Liver (tissue), 9 donors: ENCODE data around the gene CAMK1D. TPM values are rescaled to one million over a fixed set of nuclear protein-coding genes. Genes with fewer than 3 reads are reported as not detected.

Experiments
- DNase-seq: peaks from one replicate; pipeline ENCODE4 v3.0.0-alpha.2; 2017; ENCODE audit warnings: low spot score
- H3K27ac ChIP-seq, 2 donors: one replicate each; pipeline ENCODE4 v1.7.0; 2013; ENCODE audit warnings: inconsistent platforms in 2 of 2, low read length in 2 of 2, control low read depth in 1 of 2, low read depth in 1 of 2, mild to moderate bottlenecking in 1 of 2
- H3K27me3 ChIP-seq, 4 donors: one replicate each; pipeline versions ENCODE4 v1.6.1 to v1.7.0; 2013; ENCODE audit warnings: low read length in 3 of 4, inconsistent platforms in 1 of 4, mild to moderate bottlenecking in 1 of 4, moderate library complexity in 1 of 4; ENCODE audit not compliant: control insufficient read depth in 4 of 4, insufficient read depth in 4 of 4
- H3K36me3 ChIP-seq, 4 donors: one replicate each; pipeline versions ENCODE4 v1.6.1 to v1.7.0; 2013; ENCODE audit warnings: low read length in 3 of 4, mild to moderate bottlenecking in 3 of 4, low read depth in 1 of 4, moderate library complexity in 1 of 4; ENCODE audit not compliant: control insufficient read depth in 4 of 4, insufficient read depth in 3 of 4
- H3K4me1 ChIP-seq, 4 donors: one replicate each; pipeline versions ENCODE4 v1.6.1 to v1.7.0; 2013; ENCODE audit warnings: low read length in 3 of 4, mild to moderate bottlenecking in 3 of 4, moderate library complexity in 1 of 4; ENCODE audit not compliant: control insufficient read depth in 4 of 4, insufficient read depth in 4 of 4
- H3K4me3 ChIP-seq, 3 donors: one replicate each; pipeline versions ENCODE4 v1.6.1 to v1.7.0; 2013; ENCODE audit warnings: low read length in 3 of 3, control low read depth in 1 of 3, low read depth in 1 of 3, mild to moderate bottlenecking in 1 of 3
- H3K9ac ChIP-seq, 2 donors: one replicate each; pipeline ENCODE4 v1.7.0; 2013; ENCODE audit warnings: low read length in 2 of 2, mild to moderate bottlenecking in 2 of 2, moderate library complexity in 2 of 2, control low read depth in 1 of 2, low read depth in 1 of 2
- H3K9me3 ChIP-seq, 4 donors: one replicate each; pipeline versions ENCODE4 v1.6.1 to v1.7.0; 2013; ENCODE audit warnings: low read length in 3 of 4; ENCODE audit not compliant: control insufficient read depth in 4 of 4
- CTCF ChIP-seq: fragments of 150-350 bp; IDR thresholded peaks from 2 replicates; pipeline ENCODE4 v1.5.1; 2017; ENCODE audit warnings: improper control_type of control experiment, low read depth, low read length; ENCODE audit not compliant: missing input control
- FOXA1 ChIP-seq: IDR thresholded peaks from 2 replicates; pipeline ENCODE4 v1.6.1; 2016; ENCODE audit warnings: antibody characterized with exemption
- FOXA2 ChIP-seq: IDR thresholded peaks from 2 replicates; pipeline ENCODE4 v1.6.1; 2016; ENCODE audit warnings: antibody characterized with exemption
- GABPA ChIP-seq, 2 donors: IDR thresholded peaks in 1 of 2; conservative IDR thresholded peaks in 1 of 2; 2 replicates each; pipeline ENCODE4 v1.6.1; 2016; ENCODE audit warnings: antibody characterized with exemption in 2 of 2, mild to moderate bottlenecking in 1 of 2, moderate library complexity in 1 of 2
- HNF4A ChIP-seq, 2 donors: conservative IDR thresholded peaks; 2 replicates each; pipeline ENCODE4 v1.6.1; 2016; ENCODE audit warnings: antibody characterized with exemption in 2 of 2, mild to moderate bottlenecking in 2 of 2
- HNF4G ChIP-seq: IDR thresholded peaks from 2 replicates; pipeline ENCODE4 v1.6.1; 2016; ENCODE audit warnings: antibody characterized with exemption
- JUND ChIP-seq, 2 donors: IDR thresholded peaks; 2 replicates each; pipeline ENCODE4 v1.6.1; 2016; ENCODE audit warnings: antibody characterized with exemption in 2 of 2
- MAX ChIP-seq: IDR thresholded peaks from 2 replicates; pipeline ENCODE4 v1.6.1; 2016; ENCODE audit warnings: antibody characterized with exemption
- NR2F2 ChIP-seq: IDR thresholded peaks from 2 replicates; pipeline ENCODE4 v1.6.1; 2016; ENCODE audit warnings: antibody characterized with exemption
- RAD21 ChIP-seq, 2 donors: IDR thresholded peaks; 2 replicates each; pipeline ENCODE4 v1.6.1; 2016; ENCODE audit warnings: antibody characterized with exemption in 2 of 2, mild to moderate bottlenecking in 2 of 2
- REST ChIP-seq: IDR thresholded peaks from 2 replicates; pipeline ENCODE4 v1.6.1; 2016; ENCODE audit warnings: antibody characterized with exemption, mild to moderate bottlenecking
- RXRA ChIP-seq, 2 donors: IDR thresholded peaks; 2 replicates each; pipeline ENCODE4 v1.6.1; 2017 to 2018; ENCODE audit warnings: antibody characterized with exemption in 2 of 2, mild to moderate bottlenecking in 1 of 2
- SP1 ChIP-seq: IDR thresholded peaks from 2 replicates; pipeline ENCODE4 v1.6.1; 2018; ENCODE audit warnings: antibody characterized with exemption, mild to moderate bottlenecking
- TAF1 ChIP-seq: conservative IDR thresholded peaks from 2 replicates; pipeline ENCODE4 v1.6.1; 2016; ENCODE audit warnings: antibody characterized with exemption, mild to moderate bottlenecking
- YY1 ChIP-seq: IDR thresholded peaks from 2 replicates; pipeline ENCODE4 v1.6.1; 2016; ENCODE audit warnings: antibody characterized with exemption, mild to moderate bottlenecking
- ZBTB33 ChIP-seq: IDR thresholded peaks from 2 replicates; pipeline ENCODE4 v1.6.1; 2016; ENCODE audit warnings: antibody characterized with exemption
- WGBS: extraction: QIAGEN DNeasy Blood & Tissue Kit; methylation state at CpG from one replicate; pipeline ENCODE4 v1.1.7; 2013; 5-methylcytosine and 5-hydroxymethylcytosine counted together
- polyA plus RNA-seq, 2 donors: library from polyadenylated mRNA; stranded (reverse) in 1 of 2; unstranded in 1 of 2; fragments of 200-250 nt in 1 of 2; fragments of >200 nt in 1 of 2; fragmentation: Nextera tagmentation in 1 of 2; extraction: Ambion mirVana in 1 of 2; gene quantifications; one replicate each; pipeline versions ENCODE4 v1.2.1 to v1.2.3, GENCODE V29; 2013 to 2015
- total RNA-seq, 2 donors: library from RNA; depleted of rRNA; stranded (reverse); fragments of >200 nt; gene quantifications; one replicate each; pipeline ENCODE4 v1.2.3, GENCODE V29; 2014
- donor health status: healthy.
- donor health status: healthy.
- donor health status: healthy.
- donor health status: healthy.
- donor health status: healthy.

The CAMK1D gene
- total and polyA plus RNA-seq, 4 donors = 2.7 to 10.1 (median 4.2) TPM

GRCh38 chr10:12364559-12364958 is 15.2 kb downstream of the CAMK1D start:
- no peaks in the 10 kb centered on the region for H3K27me3 ChIP-seq
- H3K36me3 ChIP-seq = no peaks in the 10 kb centered on the region
- H3K4me3 ChIP-seq = no peak overlapping the region
- DNase-seq = no peak
- H3K9ac ChIP-seq = no peak overlapping the region
- no peak overlapping the region for H3K27ac ChIP-seq
- WGBS = 97% methylated on average over 3 of the region's 3 CpGs
- peaks cover 4 to 13% (median 9%) of the 10 kb centered on the region in 4 donors for H3K4me1 ChIP-seq
- no peak for TF ChIP-seq NR2F2
- TF ChIP-seq YY1 = no peak
- TF ChIP-seq GABPA (IDR thresholded peaks at IDR 0.05 in 1 of 2, conservative IDR thresholded peaks at IDR 0.05 in 1 of 2) = no peak
- no peak for TF ChIP-seq FOXA2
- no peak for TF ChIP-seq RAD21 (IDR thresholded peaks at IDR 0.05)
- no peak for TF ChIP-seq REST
- TF ChIP-seq RXRA (IDR thresholded peaks at IDR 0.05) = no peak
- TF ChIP-seq FOXA1 = no peak
- no peak for TF ChIP-seq CTCF
- no peak for TF ChIP-seq ZBTB33
- TF ChIP-seq SP1 = no peak
- TF ChIP-seq JUND (IDR thresholded peaks at IDR 0.05) = no peak
- no peak for TF ChIP-seq MAX
- no peaks in the 10 kb centered on the region for H3K9me3 ChIP-seq

GRCh38 chr10:12367272-12367671 is 17.9 kb downstream of the CAMK1D start:
- peaks cover 4 to 10% (median 8%) of the 10 kb centered on the region in 4 donors for H3K4me1 ChIP-seq
- H3K9ac ChIP-seq = no peak overlapping the region
- no peak overlapping the region for H3K4me3 ChIP-seq
- no peak overlapping the region for H3K27ac ChIP-seq
- H3K36me3 ChIP-seq = no peaks in the 10 kb centered on the region
- H3K9me3 ChIP-seq = no peaks in the 10 kb centered on the region
- no peak for TF ChIP-seq HNF4A (conservative IDR thresholded peaks at IDR 0.05)
- TF ChIP-seq YY1 = no peak
- TF ChIP-seq JUND (IDR thresholded peaks at IDR 0.05) = no peak
- no peak for TF ChIP-seq SP1
- TF ChIP-seq CTCF = no peak
- no peak for TF ChIP-seq MAX
- TF ChIP-seq FOXA1 = no peak
- TF ChIP-seq ZBTB33 = no peak
- TF ChIP-seq TAF1 = no peak
- TF ChIP-seq HNF4G = no peak
- TF ChIP-seq FOXA2 = no peak
- no peak for TF ChIP-seq NR2F2
- DNase-seq = no peak
- H3K27me3 ChIP-seq = no peaks in the 10 kb centered on the region
- 96% methylated on average over 4 of the region's 4 CpGs for WGBS
